ENCODE results near the gene EFEMP2.

Gene EFEMP2

DNA sequence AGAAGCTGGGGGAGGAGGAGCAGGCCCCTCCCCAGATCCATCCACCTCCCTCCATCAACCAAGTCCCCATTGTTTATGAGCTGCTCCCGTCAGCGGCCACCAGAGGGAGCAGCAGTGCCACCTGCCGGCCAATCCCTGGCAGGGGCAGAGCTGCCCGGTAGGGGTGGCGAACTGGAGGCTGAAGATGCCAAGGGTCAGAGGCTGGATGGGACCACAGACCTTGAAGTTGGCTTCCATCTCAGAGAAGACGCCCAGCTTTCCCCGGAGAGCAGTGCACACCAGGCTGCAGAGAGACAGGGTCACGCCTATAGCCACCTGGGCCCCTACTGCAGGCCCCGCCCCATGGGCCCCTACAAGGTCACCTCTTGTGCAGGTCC is 12.1 kb upstream of the EFEMP2 start:
- peak; percentile 38 for DNase-seq

DNA sequence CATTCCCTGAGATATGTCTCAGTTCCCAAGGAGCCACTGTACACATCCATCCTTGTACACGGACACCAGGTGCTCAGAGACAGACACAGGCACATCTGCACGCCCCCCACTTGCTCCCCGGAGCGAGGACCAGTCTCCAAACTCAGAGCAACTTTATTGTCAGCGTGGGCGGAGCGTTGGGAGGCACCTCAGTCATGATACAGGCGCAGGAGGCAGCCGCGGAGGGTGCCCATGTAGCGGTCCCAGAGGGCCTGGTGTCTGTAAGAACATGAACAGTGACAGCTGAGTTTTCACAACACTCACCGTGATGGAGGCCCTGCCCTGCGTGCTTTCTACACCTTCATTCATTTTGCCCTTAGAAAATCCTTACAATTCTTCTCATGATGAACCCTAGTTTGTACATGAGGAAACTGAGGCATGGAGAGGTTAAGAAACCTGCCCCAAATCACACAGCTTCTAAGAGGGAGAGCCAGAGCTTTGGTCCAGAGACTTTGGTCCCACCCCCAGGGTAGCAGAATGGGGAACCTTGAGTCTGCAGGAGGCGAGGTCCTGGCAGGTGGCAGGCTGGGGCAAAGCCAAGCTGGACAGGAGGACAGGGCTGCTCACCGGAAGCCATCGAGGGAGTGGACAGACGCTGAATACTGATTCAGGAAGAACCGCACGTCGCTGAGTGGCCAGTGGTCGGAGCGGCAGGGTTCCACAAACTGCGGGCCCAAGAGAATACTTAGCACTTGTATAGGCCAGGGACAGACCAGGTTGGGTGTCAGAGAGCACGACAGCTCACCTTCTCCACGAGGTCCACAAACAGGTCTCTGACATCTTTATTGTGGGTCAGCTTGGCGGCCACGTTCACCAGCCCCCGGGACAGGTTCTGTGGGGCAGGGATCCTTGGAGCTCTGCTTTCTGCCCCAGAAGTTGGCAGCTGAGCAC is 11.5 kb upstream of the EFEMP2 start:
- no peak for DNase-seq

DNA sequence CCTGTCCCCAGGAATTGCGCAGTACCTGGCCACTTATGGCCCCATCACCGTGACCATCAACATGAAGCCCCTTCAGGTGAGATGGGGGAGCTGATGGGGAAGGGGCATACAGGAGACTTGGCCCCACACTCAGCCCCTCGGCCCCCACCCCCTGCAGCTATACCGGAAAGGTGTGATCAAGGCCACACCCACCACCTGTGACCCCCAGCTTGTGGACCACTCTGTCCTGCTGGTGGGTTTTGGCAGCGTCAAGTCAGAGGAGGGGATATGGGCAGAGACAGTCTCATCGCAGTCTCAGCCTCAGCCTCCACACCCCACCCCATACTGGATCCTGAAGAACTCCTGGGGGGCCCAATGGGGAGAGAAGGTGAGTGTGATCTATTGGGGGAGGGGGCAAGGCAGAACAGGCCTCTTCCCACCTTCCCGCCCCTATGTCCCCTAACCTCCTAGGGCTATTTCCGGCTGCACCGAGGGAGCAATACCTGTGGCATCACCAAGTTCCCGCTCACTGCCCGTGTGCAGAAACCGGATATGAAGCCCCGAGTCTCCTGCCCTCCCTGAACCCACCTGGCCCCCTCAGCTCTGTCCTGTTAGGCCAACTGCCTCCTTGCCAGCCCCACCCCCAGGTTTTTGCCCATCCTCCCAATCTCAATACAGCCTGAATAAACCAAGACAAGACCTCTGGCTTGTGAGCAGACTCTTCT is 10.6 kb upstream of the EFEMP2 start:
- no peak for DNase-seq

DNA sequence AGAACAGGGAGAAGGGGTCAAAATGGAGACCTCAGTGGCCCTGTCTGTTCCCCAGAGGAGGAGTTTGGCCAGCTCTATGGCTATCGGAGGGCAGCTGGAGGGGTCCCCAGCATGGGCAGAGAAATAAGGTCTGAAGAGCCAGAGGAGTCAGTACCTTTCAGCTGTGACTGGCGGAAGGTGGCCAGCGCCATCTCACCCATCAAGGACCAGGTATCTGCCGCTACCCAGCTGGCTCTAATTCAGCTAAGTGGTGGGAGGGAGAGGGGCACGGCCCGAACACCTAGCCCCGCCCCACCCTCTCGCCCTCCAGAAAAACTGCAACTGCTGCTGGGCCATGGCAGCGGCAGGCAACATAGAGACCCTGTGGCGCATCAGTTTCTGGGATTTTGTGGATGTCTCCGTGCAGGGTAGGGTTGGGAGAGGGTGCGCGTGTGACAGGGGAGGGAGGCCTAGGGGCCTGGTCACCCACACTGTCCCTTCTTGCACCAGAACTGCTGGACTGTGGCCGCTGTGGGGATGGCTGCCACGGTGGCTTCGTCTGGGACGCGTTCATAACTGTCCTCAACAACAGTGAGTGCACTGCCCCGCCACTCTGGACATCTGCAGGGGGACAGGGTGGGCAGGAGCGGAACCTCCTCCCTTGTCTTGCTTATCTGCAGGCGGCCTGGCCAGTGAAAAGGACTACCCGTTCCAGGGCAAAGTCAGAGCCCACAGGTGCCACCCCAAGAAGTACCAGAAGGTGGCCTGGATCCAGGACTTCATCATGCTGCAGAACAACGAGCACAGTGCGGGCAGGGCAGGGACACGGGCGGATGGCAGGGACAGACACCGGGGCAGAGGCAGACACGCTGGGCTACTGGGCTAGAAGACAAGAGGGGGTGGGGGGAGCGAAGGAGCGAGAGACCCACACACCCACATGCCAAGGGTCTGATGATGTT is 9.8 kb upstream of the EFEMP2 start:
- DNase-seq = no peak

DNA sequence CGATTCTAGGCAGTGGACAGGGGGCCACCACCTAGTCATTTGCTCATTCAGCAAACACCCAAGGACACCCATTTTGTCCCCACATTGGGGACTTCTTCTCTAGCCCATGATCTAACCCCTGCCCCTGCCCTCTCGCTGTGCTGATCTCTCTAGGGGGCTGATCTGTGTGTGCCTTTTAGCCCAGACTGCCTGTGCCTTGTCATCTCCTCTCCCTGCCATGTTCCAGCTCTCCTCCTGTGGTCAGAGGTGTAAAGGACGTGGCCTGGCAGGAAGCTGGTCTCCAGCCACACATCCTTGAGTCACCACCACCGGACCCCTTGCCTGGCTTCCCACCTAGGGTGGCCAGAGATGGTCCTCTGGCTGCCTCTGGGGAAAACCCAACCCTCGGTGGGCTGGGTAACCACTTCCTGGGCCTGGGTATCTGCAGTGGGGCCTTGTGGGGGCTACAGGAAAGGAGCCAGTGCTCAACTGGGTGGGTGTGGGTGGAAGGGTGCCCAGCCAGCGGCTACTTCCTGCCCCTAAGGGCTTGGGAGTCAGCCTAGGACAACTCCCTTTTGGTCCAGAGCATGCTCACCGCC is 8.3 kb upstream of the EFEMP2 start:
- DNase-seq = no peak

DNA sequence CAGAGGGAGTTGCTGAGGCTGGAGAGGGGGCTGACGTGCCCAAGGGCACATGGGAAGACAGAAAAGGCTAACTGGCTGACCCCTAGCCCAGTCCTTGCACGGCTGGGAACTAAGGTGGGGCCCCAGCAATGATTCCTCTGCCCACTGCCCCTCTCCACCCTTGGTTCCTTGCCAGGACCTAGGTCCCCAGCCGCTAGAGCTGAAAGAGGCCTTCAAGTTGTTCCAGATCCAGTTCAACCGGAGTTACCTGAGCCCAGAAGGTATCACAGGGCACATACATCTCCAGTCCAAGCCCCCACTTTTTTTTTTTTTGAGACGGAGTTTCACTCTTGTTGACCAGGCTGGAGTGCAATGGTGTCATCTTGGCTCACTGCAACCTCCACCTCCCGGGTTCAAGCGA is 7.4 kb upstream of the EFEMP2 start:
- DNase-seq = no peak

DNA sequence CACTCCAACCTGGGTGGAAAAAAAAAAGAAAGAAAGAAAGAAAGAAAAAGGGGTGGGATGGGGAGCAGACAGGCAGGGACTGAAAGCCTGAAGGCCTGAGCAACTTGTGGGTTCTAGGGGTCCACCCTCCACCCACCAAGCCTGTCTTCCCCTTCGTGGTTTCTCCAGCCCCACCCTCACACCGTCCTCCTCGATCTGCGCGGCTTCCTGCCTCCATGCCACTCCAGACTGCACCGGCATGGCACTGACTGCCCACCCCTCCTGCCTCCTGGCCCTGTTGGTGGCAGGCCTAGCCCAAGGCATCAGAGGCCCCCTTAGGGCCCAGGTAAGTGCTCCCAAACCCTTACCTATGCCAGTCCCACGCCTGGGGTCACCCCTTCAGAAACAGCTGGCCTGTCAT is 7.0 kb upstream of the EFEMP2 start, which contains the start of gene CTSW:
CTSW (plus strand) TSS at position 221 of the 400 bp plus-strand sequence; CDS start at position 239, 18 bp downstream.
- DNase-seq = no peak

DNA sequence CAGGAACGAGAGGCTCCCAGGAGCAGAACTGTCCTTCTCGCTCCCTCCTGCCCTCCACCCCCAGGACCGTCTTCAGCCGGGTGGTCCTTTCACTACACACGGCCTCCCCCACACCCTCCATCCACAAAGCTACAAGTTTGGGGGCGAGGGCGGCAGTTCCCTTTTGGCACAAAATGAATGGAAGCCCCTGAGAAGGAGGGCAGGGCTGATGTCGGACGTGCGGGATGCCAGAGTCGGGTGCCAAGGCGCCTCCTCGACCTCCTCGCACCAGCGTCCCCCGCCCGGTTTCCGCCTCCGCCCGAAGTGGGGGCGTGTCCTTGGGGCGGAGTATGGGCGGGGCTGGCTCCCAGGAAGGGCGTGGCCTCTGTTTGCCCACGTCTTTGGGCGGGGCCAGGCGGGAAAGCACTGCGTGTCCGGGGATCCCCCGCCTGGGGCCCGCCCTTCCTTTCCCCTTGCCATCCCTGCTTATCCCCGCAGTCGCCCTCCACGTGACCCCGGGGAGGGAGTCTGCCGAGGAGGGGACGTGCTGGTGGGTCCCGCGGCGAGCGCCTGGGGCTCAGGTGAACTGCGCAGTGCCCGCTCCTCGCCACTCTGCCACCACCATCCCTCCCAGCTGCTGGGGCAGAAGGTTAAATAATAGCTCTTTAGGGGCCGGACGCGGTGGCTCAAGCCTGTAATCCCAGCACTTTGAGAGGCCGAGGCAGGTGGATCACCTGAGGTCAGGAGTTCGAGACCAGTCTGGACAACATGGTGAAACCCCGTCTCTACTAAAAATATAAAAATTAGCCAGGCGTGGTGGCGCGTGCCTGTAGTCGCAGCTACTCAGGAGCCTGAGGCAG is 937 bp upstream of the EFEMP2 start:
- peak; percentile 66 for DNase-seq

DNA sequence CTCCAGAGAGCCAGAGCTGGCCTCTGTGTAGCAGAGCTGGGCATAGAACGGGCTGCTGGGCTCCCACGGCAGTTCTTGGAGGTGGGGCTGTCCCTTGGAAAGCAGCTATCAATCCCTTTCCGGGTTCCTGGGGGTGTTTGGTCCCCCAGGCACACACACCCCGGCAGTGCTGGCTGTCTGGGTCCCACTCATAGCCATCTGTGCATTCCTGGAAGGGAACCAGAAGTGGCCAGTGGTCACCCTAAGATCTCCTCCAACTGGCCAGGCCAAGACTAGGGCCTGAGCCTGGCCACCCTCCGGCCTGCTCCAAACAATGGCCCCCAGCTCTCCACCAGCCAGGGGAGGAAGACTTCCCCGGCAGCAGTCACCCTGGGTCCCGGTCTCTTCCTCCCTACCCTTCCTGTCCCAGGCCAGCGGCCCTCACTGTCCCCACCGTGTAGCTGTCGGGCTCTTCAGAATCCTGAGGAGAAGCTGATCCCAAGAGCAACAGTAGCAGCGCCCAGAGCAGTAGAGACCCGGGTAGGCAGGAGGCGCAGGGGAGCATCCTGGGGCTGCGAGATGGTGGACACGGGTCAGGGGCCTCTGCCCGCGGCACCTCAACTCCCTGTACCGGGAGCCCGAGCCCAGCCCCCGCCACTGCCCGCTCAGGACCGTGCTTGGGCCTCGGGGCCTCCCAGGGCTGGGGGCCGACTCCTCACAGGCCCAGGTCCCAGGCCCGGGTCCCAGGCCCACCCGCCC is 620 bp downstream of the EFEMP2 start:
- DNase-seq = no peak

DNA sequence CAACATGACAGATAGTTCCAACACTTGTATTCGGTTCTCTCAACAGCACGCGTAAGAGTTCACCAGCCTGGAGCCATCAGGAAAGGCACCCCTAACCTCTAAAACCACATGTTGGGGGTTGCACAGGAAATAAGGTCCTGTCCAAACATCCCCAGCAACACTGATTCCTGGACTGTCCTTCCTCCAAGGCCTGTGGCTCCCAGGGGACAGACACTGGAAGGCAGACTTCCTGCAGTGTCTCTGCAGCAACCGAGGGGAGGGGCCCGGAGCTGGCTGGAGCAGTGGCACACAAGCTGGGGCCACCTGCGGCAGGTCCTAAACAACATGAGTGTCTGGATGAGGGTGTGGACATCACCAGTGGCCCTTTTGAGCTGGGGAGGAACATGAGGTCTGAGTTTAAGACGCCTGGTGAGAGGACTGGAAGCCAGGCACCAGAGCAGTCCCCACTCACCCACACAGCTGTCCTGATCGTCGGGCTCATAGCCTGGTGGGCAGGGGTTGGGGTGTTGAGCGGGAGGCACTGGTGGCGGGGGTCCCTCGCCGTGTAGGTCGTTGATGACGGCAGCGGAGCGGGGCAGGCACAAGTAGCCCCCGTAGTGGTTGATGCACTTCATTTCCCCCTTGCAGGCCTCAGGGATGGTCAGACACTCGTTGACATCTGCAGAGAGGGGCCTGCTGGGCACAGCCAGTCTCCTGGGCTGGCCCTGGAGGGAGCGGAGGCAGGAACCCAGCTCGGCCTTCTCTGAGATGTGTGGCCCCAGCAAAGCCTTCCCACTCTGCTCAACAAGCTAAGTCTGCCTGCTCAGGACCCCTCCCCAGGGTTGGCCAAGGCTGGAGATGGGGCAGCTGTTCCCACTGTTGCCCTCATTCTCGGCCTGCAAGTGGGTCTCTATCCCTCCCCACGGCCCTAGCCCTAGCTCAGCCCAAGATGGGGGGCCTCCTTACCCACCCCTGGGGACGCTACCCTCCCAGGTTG is 1.6 kb downstream of the EFEMP2 start:
- DNase-seq = no peak

DNA sequence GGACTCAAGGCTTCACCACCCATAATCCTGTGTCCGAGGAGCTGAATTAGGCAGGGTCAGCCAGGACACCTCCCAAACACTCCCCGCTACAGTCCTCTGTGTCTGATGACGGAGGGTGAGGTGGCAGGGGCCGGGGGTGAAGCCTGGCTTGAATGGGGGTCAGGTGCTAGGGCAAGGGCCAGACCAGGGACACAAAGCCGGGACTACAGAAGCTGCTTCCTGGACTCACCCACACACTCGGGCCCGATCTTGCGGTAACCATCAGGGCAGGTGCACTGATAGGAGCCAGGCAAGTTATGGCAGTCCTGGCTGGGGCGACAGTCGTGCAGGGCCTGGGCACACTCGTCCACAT is 2.3 kb downstream of the EFEMP2 start:
- no peak for DNase-seq

DNA sequence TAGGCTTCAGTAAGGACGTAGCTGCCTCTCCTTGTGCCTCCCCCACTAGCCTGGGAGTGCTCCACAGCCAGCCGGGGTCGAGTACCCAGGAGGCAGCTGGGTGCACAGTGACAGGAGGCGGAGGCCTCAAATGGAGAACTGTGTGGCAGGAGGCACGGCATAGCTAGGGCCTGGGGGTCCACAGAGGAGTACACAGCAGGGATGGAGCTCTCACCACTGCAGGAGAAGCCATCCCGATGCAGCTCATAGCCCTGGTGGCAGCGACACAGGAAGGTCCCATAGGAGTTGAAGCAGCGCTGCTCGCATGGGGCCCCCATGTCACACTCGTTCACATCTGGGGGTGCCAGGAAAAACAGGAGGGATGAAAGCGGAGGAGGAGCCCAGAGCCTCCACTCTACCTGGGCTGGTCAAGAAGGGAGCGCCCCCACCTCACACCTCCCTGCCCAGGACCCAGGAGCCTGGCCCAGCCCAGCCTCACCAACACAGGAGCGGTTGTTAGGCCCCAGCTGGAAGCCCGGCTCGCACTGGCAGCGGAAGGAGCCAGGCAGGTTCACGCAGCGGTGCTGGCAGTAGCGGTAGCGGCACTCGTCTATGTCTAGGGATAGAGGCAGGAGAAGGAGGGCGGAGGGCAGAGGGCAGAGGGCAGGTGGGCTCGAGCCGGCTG is 2.8 kb downstream of the EFEMP2 start:
- DNase-seq = no peak

DNA sequence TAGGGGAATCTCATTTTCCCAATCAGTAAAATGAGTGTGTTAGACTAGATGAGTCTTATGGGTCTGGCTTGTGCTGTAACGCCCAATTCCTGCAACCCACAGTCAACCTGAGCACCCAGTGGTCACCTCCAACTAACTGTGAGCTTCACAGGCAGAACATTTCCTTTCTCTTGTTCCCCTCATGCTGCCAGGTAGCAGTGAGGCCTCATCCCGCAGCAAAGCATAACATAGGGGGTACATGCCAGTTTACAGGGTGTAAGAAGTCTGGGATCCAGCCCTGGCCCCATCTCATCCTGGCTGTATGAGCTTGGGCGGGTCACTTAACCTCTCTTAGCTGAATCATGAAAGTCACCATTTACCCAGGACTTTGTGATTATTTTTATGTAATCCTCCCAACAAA is 3.7 kb downstream of the EFEMP2 start:
- DNase-seq = no peak

DNA sequence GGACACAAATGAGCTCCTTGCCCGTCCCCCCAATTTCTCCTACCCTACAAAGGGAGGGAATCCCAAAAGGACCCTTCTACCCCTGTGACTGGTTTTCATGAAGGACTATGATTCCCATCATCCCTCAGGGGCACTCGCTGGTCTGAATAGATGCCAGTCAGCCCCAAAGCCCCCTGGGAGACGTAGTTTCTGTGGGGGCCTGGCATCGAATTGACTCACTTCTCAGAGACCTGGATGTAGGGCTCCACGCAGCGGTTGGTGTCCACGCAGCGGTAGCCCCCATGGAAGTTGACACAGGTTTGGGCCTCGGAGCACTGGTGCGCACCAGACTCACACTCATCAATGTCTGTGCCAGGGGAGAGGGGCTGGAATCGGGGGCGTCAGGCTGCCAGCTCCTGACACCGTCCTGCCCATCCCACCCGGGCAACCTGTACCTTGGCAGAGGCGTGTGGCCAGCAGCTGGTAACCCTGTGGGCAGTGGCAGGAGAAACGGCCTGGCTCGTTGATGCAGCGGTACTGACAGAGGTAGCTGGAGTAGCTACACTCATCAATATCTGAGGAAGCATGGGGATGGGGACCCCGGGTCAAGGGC is 4.4 kb downstream of the EFEMP2 start:
- no peak for DNase-seq

DNA sequence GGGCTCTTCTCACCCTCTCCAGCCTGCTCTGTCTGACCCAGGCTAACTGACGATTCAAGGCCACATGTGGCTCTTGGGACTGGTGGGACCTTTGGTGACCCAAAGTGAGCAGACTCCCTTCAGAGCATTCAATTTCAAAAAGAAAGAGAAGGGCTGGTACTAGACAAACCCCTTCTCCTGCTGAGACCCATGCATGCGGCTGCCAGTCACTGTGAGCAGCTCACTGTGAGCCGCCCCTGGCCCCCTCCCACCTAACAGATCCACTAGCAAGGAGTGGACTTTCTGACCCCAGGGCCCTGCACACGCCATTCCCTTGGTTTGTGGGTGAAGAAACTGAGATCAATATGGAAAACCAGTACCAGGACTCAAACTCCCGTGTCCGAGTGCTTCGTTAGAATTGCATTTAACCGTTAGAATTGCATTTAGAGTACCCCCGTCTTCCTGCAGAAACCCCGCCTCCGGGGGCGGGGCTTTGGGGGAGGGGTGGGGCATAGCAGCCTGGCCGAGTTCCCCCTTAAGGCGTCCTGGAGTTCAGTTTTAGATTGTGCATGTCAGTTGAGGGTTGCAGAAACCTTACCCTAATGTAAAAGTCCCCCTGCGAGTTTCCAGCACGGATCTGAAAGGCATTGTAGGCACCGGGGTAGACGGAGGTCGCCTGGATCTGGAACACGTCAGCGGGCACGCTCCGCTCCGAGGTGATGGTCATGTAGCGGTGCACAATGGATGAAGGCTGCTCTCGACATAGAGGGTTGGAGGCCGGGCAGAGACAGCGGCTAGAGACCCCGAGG is 5.1 kb downstream of the EFEMP2 start:
- DNase-seq = no peak

DNA sequence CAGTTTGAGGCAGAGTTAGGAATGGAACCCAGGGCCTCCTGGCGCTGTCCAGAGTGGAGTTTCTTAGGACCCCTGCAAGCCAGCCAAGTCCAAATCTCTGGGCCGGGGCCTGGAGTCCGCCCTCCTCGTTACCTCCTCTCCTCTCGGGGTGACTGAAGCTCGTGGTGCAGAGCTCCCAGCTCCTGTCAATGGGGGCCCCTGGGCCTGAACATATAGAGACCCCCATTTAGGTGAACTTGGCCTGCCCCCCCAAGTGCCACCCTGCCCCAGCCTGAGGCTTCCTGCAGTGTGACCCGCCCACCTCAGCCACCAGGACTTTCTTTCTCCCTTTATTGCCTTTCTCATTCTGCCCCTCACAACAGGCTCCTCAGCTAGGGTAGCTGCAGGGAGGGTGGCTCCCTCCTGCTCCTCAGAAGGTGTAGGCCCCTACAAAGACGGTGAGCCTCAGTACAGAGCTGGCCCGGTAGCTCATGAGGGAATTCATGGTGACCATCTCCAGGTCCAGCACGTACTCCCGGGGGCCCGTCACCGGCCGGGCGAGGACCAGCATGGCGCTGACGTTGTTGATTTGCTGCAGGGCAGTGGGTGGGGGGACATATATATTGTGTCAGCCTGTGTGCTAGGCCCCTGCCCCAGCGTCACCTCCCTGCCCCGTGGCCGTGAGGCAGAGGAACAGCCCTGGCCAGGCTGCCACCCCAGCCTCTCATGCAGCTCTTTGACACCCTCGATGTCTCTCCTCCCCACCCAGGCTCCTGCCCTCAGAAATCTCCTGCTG is 5.9 kb downstream of the EFEMP2 start:
- no peak for DNase-seq

DNA sequence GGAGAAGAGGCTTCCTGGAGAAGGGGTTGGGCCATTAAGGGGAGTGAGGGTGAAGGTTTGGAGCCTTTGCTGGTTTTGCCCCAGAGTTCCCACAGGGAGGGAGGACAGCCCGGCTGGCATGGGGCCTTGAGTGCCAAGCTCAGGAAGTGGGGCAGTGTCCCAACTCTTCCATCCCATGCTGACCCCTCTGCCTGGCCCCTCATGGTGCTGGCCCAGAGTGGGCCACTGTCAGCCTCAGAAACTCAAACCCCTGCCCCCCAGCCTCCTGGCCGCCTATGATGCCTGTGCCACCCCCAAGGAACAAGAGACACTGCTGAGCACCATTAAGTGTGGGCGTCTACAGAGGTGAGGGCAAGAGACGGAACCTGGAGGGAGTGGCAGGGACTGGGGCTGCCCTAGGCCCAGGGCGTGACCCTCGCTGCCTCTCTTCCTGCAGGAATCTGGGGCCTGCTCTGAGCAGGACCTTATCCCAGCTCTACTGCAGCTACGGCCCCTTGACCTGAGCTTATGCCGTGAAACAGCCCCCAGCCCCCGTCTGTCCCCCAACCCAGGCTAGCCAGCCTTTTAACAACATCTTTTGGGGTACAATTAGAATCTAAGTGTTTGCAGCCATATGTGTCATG is 6.9 kb downstream of the EFEMP2 start:
- no peak for DNase-seq
